GM21390 (cell line): ENCODE data around the gene PTPRG.

Experiments
- ATAC-seq: cut with Tn5 transposase; IDR thresholded peaks from one replicate; pipeline ENCODE4 v1.9.1; 2021; ENCODE audit not compliant: unreplicated experiment

Gene PTPRG

DNA sequence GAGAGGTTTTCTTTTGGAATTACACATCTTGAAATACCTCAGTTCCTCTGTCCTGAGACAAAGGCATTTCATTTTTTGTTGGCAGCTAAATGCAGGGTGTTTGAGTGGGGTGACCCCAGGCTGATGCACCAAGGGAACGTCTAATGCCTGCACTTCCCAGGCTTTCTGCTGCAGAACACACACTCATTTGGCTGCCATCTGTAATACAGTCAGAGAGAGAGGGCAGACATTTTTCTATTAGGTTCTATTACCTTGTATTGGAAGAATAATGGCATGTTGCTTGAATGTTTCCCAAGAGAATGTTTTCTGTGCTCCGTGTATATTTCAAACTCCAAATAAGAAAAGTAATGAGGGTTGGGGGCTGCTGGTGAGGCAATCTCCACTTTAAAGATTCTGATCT is 87.1 kb downstream of the PTPRG start:
- no peak for ATAC-seq

DNA sequence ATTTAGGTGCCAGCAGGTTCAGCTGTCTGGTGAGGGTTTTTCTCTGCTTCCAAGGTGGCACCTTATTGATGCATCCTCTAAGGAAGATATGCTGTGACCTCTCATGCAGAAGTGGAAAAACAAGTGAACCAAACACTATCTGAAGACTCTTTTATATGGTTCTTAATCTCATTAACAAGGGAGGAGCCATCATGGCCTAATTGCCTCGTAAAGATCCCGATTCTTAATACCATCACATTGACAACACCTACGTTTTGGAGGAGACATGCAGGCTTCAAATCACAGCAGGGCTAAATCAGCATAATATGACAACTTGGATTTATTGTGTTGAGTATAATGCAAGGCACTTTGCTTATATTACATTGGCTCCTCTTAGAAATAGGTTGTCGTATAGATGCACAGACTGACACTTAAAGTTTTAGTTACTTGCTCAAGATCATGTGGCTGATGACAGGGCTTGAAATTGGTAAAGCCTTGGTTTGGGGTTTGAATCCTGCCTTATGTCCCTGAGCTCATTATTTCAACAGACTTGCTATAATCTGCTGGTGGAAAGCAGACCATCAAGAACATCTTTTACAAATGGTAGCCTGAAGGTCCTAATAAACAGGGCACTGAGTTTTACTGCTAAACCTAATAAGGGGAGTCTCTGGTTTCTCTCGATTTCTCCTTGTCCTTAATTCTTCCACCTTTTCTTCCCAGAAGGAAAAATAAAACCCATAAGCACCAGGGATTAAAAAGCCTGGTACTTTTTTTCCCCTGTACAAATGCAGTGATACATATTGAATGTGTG is 88.2 kb downstream of the PTPRG start:
- ATAC-seq, result no peak

DNA sequence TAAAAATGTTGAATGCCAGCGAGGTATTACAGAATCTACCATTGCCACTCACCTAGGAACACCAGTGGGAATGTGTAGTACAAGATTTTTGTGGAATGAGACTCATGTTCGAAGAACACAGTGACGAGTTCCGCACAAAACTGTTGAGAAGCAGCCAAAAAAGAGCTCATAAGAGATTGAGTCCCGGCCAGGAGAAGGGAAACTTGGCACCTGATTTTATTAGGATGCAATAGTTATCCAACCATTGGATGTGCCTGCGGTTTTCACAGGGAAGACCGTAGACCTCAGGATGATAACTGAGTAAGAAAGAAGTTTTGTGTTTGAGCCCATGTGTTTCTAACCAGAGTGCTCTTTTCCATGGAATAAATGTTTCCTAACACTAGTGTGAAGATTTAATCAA is 88.9 kb downstream of the PTPRG start:
- no peak for ATAC-seq

DNA sequence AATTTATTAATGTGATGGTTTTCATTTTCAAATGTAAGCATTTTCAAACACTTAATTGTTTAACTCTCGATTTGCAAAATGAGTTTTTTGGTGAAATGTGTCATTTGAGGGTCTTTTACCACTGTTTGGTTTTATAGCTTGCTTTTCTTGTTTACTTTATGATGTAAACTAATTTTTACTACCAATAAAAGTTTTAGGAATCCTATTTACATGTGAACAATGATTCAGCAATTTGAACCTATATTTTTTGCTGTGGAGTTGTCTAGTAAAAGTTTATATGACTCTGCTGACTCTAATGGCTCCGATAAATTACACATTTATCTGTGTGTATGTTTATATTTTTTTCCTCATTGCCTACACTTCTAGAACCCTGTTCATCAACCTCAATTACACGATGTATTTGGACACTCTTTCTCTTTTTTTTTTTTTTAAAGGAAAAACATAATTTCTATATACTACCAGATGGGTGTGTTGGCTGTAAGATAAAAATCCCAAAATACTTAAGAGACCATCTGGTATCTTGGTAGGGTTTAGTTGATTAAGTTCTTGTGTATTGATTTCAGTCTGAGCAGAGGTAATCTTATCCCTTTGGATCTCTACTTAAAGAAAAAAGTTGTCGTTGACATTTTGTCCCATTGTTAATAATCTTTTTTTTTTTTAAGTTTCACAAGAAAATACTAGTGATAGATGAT is 89.5 kb downstream of the PTPRG start:
- no peak for ATAC-seq

DNA sequence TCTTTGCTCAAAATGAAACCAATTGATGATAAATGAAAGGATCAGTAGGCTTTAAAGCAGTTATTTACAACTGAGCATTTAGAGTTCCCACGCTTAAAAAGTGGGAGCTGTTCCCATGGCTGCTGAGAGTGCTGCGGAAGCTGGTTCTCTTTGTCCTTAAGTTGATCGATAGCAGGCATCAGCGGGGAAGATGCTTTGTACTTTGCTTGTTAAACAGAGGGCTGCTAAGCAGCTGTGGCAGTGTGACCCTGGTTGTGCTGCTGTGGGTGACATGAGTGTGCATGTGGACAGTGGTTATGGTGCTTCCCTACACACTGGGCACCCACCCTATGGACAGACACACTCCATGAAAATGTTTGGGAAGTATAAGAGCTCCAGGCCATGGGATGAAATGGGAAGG is 96.3 kb downstream of the PTPRG start:
- ATAC-seq, result no peak

DNA sequence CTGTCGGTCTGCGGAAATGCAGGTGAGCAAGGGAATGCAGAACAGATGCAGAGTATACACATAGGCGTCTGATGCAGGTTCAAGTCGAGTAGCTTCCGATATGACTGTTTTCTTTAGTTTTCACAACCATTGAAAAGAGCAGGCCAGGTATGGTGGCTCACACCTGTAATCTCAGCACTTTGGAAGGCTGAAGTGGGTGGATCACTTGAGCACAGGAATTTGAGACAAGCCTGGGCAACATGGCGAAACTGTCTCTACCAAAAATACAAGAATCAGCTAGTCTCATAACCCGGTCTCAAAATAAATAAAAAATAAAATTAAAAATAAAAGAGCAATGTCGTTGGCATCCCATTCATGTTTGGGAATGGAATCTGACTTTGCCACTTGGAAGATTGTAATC is 101.5 kb downstream of the PTPRG start:
- no peak for ATAC-seq

DNA sequence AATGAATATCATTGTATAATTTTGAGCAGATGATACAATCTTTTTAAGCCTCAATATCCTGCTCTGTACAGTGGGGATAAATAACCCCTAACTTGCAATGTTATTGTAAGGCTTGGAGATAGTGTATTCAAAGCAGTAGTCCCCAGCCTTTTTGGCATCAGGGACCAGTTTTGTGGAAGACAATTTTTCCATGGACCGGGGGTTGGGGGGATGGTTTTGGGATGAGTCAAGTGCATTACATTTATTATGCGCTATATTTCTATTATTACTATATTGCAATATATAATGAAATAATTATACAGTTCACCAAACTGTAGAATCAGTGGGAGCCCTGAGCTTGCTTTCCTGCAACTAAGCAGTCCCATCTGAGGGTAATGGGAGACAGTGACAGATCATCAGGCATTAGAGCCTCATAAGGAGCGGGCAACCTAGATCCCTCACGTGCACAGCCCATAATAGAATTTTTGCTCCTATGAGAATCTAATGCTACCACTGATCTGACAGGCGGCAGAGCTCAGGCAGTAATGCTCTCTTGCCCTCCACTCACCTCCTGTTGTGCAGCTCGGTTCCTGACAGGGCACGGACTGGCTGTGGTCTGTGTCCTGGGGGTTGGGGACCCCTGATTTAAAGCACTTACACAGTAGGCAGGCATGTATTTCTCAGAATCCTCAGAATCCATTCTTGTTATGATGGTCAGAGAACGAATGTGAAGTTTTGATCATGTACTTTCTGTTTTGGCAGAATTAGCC is 102.2 kb downstream of the PTPRG start:
- no peak for ATAC-seq

DNA sequence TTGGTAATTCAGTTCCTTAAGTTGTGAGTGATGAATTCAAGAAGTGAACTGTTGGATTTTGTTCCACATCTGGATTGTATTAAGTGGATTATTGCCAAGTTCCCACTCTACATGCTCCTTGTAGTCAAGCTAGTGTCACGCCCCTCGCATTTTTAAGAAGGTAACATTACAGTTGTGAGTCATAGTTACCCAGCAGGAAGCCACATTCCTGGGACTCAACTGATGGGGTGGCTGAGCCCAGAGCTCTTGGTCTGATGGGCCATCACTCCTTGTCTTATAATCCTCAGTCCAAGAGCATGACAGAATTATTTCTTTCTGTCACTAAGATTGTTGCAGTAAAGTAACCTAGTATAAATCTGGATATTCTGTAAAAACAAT is 102.7 kb downstream of the PTPRG start:
- no peak for ATAC-seq

DNA sequence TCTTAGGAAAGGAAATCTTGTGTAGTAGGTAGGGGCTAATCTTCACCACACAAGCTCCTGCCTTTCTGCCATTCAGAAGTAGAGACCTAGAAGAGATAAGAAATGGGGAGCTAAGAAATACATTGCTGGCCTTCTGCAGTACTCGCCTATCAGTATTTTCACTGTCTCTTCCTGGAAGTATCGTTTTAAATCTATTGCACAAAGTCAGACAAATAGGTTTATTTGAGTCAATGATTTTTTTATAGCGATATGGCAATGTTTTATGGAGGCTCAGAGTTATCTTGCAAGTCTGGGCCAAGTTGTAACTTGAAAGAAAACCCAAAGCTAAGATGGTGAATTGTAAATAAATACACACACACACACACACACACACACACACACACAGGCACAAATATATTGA is 103.8 kb downstream of the PTPRG start:
- ATAC-seq, result no peak

DNA sequence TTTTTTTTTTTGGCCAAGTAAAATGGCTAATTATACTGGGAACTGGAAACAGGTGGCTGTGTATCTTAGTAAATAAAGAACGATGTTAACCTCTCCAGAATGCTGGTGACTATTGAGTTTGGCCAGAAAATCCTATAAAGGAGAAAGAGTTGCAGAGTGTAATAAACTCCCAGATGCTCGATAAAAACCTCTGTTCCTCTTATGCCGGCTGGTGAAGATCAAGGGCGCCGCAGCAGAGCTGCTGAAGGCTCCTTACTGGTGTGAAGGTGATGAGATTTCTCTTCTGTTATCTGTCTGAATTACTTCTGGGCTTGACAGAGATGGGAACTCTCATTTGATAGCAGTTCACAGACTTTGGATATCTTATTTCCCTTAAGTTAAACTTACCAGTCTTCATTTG is 104.6 kb downstream of the PTPRG start:
- no peak for ATAC-seq

DNA sequence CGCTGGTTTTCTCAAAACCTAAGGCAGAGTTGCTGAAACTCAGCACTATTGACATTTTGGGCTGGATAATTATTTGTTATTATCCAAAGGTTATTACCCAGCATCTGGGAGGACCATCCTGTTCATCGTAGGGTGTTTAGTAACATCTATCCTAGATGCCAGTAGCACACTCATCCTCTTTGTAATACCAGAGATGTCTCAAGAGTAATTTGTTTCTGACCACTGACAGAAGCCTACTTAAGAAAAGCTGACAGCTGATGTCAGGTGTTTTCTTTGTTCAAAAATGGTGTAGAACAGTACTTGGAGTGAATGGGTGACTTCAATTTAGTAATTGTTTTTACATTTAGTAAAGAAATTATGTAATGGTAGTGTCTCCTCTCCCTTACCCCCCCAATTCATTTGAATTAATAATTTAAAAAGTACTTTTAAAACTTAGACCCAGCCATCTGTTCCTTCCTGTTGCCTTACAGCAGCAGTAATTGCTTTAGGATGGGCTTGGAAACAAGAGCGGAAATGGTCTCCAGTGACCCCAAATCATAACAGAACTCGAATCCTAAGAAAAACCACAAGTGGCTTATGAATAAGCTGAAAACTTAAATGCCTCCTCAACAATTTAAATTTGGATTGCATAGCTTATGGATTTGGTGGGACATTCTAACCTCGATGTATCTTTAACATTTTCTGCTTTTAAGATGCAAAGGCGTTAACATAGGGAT is 105.4 kb downstream of the PTPRG start:
- ATAC-seq, result no peak

DNA sequence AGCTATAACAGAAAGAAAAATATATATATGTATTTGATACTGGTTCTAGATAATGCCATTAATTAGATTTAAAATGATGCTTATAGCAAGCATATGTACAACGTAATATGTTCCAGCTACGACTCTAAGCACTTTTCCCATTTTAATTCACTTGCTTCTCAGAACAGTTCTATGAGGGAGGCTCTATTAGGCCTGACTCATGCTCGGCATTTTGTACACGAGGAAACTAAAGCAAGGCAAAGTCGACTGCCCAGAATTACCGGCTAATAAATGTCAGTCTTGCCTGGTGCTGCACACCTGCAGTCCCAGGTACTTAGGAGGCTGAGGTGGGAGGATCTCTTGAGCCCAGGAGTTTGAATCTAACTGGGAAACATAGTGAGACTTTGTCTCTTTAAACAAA is 106.0 kb downstream of the PTPRG start:
- ATAC-seq, result no peak

DNA sequence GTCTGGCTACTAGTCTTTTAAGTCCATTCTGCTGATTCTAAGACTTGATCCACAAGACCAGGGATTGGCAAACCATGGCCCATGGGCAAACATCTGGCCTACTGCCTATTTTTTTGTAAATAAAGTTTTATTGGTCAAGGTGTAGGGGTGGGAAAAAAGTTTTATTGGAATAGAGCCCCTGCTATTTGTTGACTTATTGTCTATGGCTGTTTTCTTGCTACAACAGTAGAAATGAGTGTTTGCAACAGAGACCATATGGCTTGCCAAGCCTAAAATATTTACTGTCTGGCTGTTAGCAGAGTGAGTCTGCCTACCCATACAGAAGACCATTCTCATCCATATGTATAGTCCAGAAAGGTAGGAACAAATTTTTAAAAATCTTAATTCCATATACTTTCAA is 106.4 kb downstream of the PTPRG start:
- ATAC-seq, result no peak

DNA sequence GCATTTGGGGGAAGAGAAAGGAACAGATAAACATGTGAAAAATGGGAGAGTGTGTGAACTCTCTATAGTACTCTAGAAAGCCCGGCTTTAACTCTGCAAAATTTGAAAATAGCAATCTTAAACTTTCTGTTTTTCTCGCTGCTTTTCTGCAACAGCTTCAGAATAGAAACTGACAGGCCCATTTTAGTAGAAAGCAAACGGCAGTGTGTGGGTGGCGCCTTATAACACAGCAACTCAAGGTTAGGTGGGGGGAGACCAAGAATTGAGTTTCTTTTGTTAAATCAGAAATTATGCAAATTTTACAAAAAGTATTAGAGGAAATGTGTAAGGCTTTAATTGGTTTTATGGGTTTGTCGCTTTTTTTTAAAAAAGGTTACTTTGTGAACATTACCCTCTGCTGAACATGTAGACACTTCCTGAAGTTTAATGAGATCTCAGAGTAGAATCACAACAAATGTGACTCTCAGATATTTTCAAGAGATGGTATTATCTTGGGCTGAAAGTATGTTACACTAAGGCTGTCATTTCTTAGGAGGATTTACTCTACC is 107.0 kb downstream of the PTPRG start:
- ATAC-seq, result no peak

DNA sequence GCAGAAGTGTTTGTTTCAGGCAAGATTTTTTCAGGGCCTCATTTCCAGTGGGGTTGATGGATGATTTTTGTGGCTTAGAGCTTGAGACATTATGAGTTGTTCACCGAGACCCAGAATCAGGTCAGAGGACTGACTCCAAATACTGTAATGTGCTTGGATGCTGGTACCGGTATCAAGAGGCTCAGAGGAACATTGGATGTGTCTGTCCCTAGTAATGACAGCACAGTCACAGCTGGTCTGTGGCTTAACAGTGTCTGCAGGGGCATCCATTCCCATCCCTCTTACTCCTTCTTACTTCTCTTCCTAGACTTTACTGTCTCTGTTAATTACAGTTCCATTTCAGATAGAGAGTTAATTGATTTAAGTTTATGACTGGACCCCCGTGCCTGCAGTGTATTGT is 107.8 kb downstream of the PTPRG start:
- no peak for ATAC-seq

DNA sequence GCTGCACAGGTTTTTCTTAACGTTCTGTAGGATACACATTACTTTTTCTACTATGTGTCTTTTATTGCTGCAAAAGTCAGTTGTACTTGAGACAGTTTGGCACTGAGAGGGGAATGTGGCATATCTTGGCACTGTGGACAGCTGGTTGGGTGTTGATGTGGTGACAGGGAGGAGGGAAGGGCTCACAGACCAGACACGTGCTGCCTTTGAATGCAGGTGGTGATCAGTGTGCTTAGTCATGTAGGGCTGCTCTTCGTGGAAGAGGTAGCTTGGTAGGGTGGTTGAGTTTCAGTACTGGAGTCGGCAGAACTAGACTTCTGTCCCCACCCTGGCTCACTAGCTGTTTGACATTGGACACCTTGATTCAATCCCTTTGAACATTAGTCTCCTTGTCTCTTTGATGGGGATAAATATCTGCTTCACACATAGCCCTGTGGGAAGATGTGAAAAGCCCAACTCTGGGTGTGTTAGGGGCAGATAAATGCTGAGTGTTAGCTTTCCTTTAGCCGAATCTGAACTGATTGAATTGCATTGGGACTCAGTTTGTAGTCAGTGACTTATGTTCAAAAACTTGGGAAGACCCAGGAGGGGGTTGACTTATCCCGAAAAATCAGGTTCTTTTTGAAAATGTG is 108.4 kb downstream of the PTPRG start:
- ATAC-seq, result no peak

DNA sequence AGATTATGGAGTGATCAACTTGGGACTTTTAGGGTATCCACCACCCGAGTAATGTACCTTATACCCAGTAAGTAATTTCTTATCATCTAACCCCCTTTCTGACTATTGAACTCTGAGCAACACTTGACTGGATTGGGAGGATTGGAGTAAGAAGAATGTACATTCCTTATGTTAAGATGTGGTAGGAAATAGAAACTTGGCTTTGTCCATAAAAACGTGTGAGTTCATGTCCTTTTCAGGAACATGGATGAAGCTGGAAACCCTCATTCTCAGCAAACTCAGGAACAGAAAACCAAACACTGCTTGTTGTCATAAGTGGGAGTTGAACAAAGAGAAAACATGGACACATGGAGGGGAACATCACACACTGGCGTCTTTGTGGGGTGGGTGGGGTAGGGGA is 112.3 kb downstream of the PTPRG start:
- no peak for ATAC-seq

DNA sequence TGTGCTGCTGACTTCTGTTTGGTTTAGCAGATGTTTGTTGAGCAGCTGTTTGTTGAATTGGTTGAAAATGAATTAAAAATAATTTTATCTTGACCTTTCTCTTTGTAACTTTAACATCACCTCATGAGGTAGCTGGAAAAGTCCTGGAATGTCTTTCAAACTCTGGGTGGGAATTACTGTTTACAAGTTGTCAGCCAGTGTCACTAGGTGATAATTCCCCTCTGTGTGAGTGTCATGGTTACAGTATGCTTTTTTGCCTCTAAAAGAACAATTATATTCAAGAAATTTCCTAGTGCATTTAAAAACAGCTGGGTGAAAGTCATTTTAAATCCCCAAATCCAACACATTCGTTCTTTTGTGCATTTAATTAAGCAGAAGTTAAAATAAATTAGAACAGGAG is 113.2 kb downstream of the PTPRG start:
- ATAC-seq, result no peak

DNA sequence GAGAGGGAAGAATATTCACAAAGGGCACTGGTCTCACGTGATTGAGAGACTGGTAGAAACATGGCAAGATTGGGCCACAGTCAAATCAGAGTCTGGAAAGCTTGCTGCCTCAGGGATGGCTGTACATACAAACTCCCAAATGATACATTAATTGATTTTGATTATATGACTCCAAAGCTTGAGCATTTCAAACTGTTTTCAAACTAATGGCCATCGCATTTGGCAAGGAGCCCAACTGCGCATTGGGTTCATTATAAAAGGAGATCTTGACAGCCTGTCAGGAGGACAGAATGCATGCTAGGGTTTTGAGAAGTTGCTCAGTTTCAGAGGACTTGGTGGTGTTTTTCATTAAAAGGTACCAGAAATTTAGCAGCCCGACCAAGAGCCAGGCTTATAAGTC is 117.7 kb downstream of the PTPRG start:
- ATAC-seq, result no peak

DNA sequence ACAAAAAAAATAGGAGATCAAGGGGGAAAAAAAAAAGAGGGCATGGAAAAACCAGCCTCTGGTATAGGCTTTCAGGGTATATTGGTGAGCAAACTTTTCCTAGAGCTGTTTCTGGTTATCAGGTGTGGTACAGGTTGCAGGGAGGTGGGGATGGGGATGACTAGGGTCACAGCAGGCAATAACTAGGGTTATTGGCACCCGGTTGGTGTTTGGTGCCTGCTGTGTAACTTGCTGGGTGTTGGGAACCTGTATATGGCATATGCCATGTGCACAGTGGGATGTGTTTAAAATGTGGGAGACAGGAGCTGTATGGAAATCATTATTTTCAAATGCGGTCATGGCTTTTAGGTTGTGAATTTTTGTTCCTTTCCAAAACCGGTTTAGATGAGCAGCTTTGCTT is 119.2 kb downstream of the PTPRG start:
- ATAC-seq, result no peak

DNA sequence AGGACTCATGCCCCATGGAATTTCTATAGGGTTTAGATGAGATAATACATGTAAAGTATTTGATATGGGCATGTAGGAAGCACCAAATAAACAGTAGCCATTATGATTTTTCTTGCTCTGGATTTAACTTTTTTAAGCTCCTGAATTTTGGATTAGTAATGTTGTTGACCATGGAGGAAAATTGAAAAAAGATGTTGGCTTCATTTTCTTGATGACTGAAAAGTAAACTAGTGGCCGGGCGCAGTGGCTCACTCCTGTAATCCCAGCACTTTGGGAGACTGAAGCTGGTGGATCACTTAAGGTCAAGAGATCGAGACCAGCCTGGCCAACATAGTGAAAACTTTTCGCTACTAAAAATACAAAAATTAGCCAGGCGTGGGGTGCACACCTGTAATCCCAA is 120.3 kb downstream of the PTPRG start:
- no peak for ATAC-seq
